Breast epithelium (tissue), 3 donors: Measurements from ENCODE around the gene MX2.

Source experiments
- POLR2A ChIP-seq: fragments of 450-650 bp; IDR thresholded peaks from one replicate; pipeline ENCODE4 v1.6.1; 2016; ENCODE audit warnings: antibody characterized with exemption, mild to moderate bottlenecking, moderate library complexity
- TF ChIP-seq, protein P1 (sequence below), 3 donors: fragments of 450-650 bp; IDR thresholded peaks; one replicate each; pipeline ENCODE4 v1.5.1; 2016 to 2017; ENCODE audit warnings: antibody characterized with exemption in 3 of 3, mild to moderate bottlenecking in 3 of 3, moderate library complexity in 3 of 3

DNA sequence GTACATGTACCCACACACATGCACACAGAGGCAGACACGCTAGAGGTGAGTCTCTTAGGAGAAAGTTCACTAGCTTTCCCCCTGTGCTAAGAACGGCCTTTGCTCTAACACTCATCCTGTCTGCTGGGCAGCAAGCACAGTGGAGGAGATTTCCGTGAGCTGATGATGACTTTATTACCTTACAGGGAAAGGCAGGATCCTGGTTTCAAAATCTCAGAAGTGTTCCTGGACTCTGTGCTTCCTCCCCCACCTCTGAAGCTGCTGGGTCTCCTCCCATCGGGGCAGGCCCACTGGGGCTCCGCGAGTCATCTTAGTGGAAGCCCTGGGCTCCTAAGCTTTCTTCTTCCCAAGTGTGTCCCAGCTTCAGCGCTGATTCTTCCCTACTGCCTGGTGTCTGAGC, 42.6 kb upstream of the MX2 start:
- TF ChIP-seq, protein P1, sequence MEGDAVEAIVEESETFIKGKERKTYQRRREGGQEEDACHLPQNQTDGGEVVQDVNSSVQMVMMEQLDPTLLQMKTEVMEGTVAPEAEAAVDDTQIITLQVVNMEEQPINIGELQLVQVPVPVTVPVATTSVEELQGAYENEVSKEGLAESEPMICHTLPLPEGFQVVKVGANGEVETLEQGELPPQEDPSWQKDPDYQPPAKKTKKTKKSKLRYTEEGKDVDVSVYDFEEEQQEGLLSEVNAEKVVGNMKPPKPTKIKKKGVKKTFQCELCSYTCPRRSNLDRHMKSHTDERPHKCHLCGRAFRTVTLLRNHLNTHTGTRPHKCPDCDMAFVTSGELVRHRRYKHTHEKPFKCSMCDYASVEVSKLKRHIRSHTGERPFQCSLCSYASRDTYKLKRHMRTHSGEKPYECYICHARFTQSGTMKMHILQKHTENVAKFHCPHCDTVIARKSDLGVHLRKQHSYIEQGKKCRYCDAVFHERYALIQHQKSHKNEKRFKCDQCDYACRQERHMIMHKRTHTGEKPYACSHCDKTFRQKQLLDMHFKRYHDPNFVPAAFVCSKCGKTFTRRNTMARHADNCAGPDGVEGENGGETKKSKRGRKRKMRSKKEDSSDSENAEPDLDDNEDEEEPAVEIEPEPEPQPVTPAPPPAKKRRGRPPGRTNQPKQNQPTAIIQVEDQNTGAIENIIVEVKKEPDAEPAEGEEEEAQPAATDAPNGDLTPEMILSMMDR (IDR thresholded peaks at IDR 0.05) = no peak
- no peak for TF ChIP-seq POLR2A
